DOHH2 (cell line): ENCODE results near the gene ADAMTS12.

Experiments
- H3F3A ChIP-seq: fragments of 200-600 bp; sonication (generic), shearing (Covaris generic); 2 replicates; pipeline ENCODE4 v1.6.0; 2016; ENCODE audit warnings: antibody characterized with exemption, mild to moderate bottlenecking; ENCODE audit not compliant: control insufficient read depth, insufficient read depth
- H3K27ac ChIP-seq: fragments of 200-600 bp; sonication (generic); 2 replicates; pipeline ENCODE4 v1.5.1; 2014; ENCODE audit warnings: low read depth, mild to moderate bottlenecking, low read length, moderate library complexity
- H3K27me3 ChIP-seq: fragments of 200-600 bp; sonication (generic); 2 replicates; pipeline ENCODE4 v1.6.1; 2014; ENCODE audit warnings: mild to moderate bottlenecking, low read length, mixed read lengths; ENCODE audit not compliant: control insufficient read depth
- H3K36me3 ChIP-seq: fragments of 200-600 bp; sonication (generic); 2 replicates; pipeline ENCODE4 v1.6.1; 2014; ENCODE audit warnings: mild to moderate bottlenecking, low read length, moderate library complexity, mixed read lengths; ENCODE audit not compliant: control insufficient read depth
- H3K4me1 ChIP-seq: fragments of 200-600 bp; sonication (generic); 2 replicates; pipeline ENCODE4 v1.6.1; 2014; ENCODE audit warnings: mild to moderate bottlenecking, low read length, mixed read lengths; ENCODE audit not compliant: control insufficient read depth
- H3K4me2 ChIP-seq: fragments of 200-600 bp; sonication (generic); 2 replicates; pipeline ENCODE4 v1.6.0; 2014; ENCODE audit warnings: mild to moderate bottlenecking, low read length, moderate library complexity
- H3K4me3 ChIP-seq: fragments of 200-600 bp; sonication (generic); 2 replicates; pipeline ENCODE4 v1.5.1; 2014; ENCODE audit warnings: mild to moderate bottlenecking, low read length, mixed read lengths
- H3K79me2 ChIP-seq: fragments of 200-600 bp; sonication (generic); 2 replicates; pipeline ENCODE4 v1.6.1; 2014; ENCODE audit warnings: mild to moderate bottlenecking, low read length, mixed read lengths; ENCODE audit not compliant: control insufficient read depth
- H3K9me2 ChIP-seq: fragments of 200-600 bp; sonication (generic); replicated peaks from 2 replicates; pipeline ENCODE4 v1.6.1; 2014; ENCODE audit warnings: mild to moderate bottlenecking, low read length, mixed read lengths; ENCODE audit not compliant: control insufficient read depth
- H3K9me3 ChIP-seq: fragments of 200-600 bp; sonication (generic); 2 replicates; pipeline ENCODE4 v1.6.1; 2014; ENCODE audit warnings: antibody characterized with exemption, low read length, mixed read lengths; ENCODE audit not compliant: control insufficient read depth, insufficient read depth
- H4K20me1 ChIP-seq: fragments of 200-600 bp; sonication (generic); 2 replicates; pipeline ENCODE4 v1.6.0; 2014; ENCODE audit warnings: low read depth, mild to moderate bottlenecking, antibody characterized with exemption, low read length, moderate library complexity; ENCODE audit not compliant: control insufficient read depth, insufficient read depth
- CTCF ChIP-seq: fragments of 200-600 bp; sonication (generic); IDR thresholded peaks from one replicate; pipeline ENCODE4 v1.5.1; 2014; ENCODE audit warnings: antibody characterized with exemption, mild to moderate bottlenecking, low read depth, low read length; ENCODE audit not compliant: poor library complexity, severe bottlenecking
- EZH2phosphoT487 ChIP-seq: fragments of 200-600 bp; sonication (generic); IDR thresholded peaks from 2 replicates; pipeline ENCODE4 v1.6.1; 2017; ENCODE audit warnings: borderline replicate concordance, mild to moderate bottlenecking, antibody characterized with exemption, low read length, moderate library complexity, mixed read lengths

ADAMTS12 gene

GRCh38 chr5:33806738-33807442, 84.9 kb downstream of the ADAMTS12 start:
- no peak for TF ChIP-seq EZH2phosphoT487
- TF ChIP-seq CTCF = no peak
- H3K9me3 ChIP-seq = no peaks in the 10 kb centered on the region
- no peaks in the 10 kb centered on the region for H3K4me1 ChIP-seq
- H3K4me2 ChIP-seq = no peak overlapping the region
- H3K36me3 ChIP-seq = no peaks in the 10 kb centered on the region
- H3K79me2 ChIP-seq = no peaks in the 10 kb centered on the region
- no peaks in the 10 kb centered on the region for H3K9me2 ChIP-seq
- peaks cover 2% of the 10 kb centered on the region; the same call in 1 of the 2 replicates for H3K27me3 ChIP-seq
- no peaks in the 10 kb centered on the region for H4K20me1 ChIP-seq
- H3K27ac ChIP-seq = no peak overlapping the region
- H3K4me3 ChIP-seq = no peak overlapping the region
- H3F3A ChIP-seq = no peaks in the 10 kb centered on the region

- Histone ChIP-seq H3K36me3 (no peaks in the 10 kb centered on the region), H3K27ac (no peak overlapping the region), H3K4me3 (no peak overlapping the region), H3K79me2 (no peaks in the 10 kb centered on the region), H3K4me2 (no peak overlapping the region), H3K27me3 (peaks cover 2% of the 10 kb centered on the region; the same call in 1 of the 2 replicates), H3K9me3 (no peaks in the 10 kb centered on the region), H3K9me2 (no peaks in the 10 kb centered on the region), H3F3A (no peaks in the 10 kb centered on the region), H3K4me1 (no peaks in the 10 kb centered on the region), H4K20me1 (no peaks in the 10 kb centered on the region)
- TF ChIP-seq EZH2phosphoT487 = no peak
- no peak for TF ChIP-seq CTCF
Measured at GRCh38 chr5:33801292-33801691, 90.5 kb downstream of the ADAMTS12 start.

GRCh38 chr5:33800241-33800950, 91.4 kb downstream of the ADAMTS12 start:
- Histone ChIP-seq H3K4me2 (no peak overlapping the region), H3F3A (no peaks in the 10 kb centered on the region), H3K9me3 (no peaks in the 10 kb centered on the region), H3K79me2 (no peaks in the 10 kb centered on the region), H3K4me1 (no peaks in the 10 kb centered on the region), H3K27me3 (peaks cover 1% of the 10 kb centered on the region; the same call in 1 of the 2 replicates), H3K36me3 (no peaks in the 10 kb centered on the region), H3K4me3 (no peak overlapping the region), H3K9me2 (no peaks in the 10 kb centered on the region), H3K27ac (no peak overlapping the region), H4K20me1 (no peaks in the 10 kb centered on the region)
- TF ChIP-seq CTCF (no peak), EZH2phosphoT487 (no peak)
